Measurements from ENCODE around the gene BCL2L1. TPM values are rescaled to one million over a fixed set of nuclear protein-coding genes. Genes with fewer than 3 reads are reported as not detected.

BCL2L1 gene
- total RNA-seq, 1 donor from 2014 or later: 141 TPM

DNA sequence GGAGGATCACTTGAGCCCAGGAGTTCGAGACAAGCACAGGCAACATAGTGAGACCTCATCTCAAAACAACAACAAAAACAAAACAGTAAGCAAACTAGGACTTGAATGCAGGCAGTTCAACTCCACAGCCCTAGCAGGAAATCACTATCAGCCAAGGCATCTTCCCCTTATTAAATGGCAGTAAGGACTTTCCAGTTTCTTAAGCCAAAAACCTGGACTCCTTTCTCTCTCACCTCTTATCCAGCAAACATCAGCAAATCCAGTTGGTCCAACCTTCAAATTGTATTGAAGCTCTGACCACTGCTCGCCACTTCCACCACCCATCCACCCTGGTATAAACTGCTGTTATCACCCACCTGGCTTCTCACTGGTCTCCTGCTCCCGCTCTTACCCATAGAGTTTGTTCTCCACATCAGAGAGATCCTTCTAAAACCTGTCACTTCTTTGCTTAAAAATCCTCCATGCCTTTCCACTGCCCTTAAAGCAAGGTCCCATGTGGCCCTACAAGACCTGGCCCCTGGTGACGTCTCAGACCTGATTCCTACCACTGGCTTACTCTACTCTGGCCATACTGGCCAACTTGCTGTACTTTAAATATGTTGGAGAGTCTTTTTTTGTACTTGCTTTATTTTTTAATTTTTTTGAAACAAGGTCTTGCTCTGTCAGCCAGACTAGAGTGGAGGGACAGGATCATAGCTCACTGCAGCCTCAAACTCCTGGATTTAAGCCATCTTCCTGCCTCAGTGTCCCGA, 27.6 kb downstream of the BCL2L1 start:
- intact Hi-C loops (cut with micrococcal nuclease): loop anchor here (2.0 kb wide), 1 partner anchor 16 kb away; no protein-coding TSS in a partner anchor

DNA sequence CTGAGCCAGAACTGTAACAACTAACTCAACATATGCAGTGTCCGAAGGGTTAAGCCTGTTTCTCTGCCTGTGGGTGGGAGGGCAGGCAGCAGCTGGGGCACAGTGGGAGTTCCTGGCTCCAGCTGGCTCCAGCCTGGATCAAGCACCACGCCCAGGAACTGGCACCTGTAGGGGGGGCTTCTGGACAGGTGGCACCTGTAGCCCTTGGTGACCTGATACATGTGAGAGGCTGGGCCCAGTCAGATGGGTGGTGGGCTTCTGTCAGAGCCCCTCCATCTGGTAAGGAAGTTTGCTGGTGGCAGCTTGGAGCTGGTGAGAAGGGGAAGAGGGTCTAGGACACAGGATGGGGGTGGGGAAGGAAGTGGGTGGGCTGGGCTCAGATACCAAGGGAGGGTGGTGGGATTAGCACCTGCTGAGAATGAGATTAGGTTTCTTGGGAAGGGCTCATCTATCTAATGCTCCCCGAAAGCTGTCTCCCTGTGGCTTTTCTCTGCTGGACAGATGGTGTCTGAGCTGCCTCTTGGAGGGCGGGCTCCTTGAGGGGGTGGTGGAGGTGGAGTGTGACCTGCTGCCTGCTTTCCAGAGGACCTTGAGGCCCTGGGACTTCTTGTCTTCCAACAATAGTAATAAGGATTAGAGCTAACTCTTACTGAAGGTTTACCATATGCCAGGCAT, 28.5 kb downstream of the BCL2L1 start:
- intact Hi-C loops (cut with micrococcal nuclease): loop anchor here (2.0 kb wide), 1 partner anchor 17 kb away; no protein-coding TSS in a partner anchor

DNA sequence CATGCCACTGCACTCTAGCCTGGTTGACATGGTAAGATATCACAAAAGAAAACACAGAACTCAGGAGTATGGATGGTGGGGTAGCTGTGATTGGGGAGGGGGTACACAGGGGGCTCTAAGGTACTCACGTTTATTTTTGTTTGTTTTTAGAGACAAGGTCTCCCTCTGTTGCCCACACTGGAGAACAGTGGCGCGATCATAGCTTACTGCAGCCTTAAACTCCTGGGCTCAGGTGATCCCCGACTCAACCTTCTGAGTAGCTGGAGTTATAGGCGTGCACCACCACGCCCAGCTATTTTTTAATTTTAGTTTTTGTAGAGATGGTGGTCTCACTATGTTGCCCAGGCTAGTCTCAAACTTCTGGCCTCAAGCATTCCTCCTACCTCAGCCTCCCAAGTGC, 29.3 kb downstream of the BCL2L1 start:
- intact Hi-C loops (cut with micrococcal nuclease): no loop called here

DNA sequence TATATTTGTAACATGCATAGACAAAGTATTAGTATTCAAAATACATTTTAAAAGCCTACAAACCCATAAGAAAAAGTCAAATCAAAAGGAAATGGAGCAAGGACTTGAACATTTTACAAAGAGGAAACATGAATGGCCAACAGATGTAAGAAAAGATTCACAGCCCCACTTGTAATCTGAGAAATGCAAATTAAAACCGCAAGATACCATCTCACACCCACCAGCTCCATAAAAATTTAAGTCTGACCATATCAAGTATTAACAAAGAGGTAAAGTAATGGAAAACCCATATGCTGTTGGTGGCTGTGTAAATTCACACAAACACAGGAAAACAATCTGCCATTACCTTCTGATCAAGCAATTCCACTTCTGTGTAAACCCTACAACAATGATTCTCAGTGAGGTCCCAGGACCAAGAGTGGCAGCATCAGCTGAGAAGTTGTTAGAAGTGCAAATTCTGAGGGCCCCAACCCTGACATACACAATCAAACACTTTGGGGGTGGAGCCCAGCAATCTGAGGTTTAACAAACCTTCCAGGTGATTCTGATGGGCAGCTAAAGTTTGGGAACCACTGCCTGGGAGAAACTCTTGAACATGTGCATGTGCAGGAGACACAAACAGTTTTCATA, 30.9 kb downstream of the BCL2L1 start:
- intact Hi-C loops (cut with micrococcal nuclease): no loop called here

DNA sequence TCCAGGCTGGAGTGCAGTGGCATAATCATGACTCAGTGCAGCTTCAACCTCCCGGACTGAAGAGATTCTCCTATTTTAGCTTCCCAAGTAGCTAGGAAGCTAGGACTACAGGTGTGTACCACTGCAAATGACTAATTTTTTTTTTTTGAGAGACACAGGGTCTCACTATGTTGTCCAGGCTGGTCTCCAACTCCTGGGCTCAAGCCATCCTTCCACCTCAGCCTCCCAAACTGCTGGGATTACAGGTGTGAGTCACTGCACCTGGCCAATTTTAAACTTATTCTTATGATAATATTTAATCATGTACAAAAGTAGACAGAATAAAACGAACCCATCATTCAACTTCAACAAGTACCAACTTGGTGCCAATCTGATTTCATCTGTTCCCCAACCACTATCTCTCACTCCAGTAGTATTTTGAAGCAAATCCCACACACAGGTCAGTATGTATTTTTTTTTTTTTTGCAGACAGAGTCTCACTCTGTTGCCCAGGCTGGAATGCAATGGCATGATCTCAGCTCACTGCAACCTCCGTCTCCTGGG, 32.5 kb downstream of the BCL2L1 start:
- intact Hi-C loops (cut with micrococcal nuclease): no loop called here

DNA sequence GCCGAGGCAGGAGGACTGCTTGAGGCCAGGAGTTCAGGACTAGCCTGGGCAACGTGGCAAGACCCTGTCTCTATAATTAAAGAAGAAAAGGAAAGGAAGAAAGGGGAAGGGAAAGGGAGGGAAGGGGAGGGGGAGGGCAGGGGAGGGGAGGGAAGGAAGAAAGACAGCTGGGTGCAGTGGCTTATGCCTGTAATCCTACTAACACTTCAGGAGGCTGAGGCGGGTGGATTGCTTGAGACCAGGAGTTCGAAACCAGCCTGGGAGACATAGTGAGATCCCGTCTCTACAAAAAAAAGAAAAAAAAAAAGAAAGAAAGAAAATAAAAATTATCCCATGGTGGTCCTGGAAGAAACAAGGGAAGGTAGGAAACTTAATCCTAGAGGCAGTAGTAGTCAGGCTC, 33.5 kb downstream of the BCL2L1 start:
- intact Hi-C loops (cut with micrococcal nuclease): no loop called here

DNA sequence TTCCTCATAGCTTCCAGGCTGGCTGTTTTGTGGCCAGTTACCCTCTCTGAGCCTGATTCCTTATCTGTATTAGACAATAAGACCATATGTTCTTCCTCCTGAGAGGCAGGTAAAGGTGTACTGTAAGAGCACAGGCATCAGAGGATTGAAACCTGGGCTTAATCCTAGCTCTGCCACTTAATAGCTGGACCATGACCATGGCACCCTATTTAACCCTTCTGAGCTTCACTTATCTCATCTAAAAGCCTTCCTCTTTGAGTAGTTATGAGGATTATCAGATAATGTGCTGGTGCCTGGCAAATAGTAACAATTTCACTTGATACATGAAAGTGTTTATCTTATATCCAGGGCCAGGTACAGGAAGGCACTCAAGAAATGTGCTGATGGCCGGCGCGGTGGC, 34.9 kb downstream of the BCL2L1 start:
- intact Hi-C loops (cut with micrococcal nuclease): no loop called here

DNA sequence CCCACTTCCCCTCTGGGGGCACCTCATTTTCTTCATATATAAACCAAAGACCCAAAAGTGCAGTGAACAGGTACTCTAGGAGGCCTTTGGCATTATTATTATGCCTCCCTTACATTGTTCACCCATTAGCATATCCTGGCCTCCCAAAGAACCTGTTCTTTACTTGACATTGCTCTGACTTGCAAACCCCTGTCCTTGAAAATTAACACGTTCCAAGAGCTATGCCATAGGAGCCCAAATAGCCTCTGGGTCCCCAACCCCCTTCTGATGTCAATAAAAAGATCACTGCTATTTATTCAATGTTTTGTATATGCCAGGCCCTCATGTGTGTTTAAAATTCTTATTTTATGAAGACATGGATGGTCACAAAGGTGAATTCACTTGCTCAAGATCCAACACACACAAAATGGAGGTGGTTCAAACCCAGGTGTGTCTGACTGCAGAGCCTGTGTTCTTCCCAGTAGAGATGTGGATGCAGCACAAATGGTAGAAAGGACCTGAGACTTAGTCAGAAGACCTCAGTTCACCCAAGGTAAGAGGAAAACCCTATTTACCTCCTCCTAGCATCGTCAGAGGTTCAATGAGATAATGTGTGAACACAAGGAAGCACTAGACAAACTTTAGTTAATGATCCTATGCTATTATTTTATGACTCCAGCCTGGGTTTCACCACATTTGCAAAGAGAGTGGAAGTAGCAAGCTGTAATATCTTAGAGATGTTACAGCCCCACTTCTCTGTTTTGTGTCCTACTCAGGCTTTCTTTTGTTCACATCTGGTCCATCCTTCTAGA, 36.6 kb downstream of the BCL2L1 start:
- intact Hi-C loops (cut with micrococcal nuclease): no loop called here

DNA sequence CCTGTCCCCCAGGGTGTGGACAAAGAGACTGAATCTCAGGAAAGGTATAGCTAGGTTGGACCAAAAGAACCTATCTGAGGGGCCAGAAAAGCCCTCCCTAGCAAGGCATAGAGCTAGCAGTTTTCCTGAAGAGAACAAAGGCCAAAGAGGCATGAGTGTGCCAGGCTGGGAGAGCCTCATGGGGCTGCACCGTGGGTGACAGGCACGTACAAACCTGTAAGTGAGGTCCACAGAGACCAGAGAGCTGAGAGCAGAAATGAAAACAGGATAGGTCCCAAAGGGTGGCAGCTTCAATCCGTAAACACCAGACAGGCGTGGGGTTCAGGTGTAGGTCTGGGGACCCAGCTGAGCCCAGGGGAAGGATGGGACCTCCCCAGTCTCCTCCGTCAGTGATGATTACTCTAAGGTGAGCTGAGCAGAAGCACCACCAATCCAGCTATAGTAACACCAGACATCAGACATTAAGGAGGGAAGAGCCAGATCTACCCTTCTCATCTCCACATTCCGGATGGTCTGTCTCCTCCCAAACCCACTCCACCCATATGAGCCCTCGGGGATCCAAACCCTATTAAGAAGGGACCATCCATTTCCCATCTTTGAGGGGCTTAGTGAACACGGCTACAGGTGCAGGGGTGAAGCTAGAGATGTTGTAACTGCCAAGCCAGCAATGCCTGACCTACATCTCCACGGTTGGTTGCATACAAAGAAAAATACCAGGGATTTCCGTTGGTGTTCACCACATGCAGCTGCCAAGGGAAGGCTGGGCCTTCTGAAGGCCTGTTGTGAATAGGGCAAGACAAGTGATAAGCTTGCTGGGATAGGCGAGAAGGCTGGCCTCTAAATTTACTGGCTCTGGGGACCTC, 38.3 kb downstream of the BCL2L1 start:
- intact Hi-C loops (cut with micrococcal nuclease): loop anchor here (1.0 kb wide), 1 partner anchor 9 kb away; no protein-coding TSS in a partner anchor

DNA sequence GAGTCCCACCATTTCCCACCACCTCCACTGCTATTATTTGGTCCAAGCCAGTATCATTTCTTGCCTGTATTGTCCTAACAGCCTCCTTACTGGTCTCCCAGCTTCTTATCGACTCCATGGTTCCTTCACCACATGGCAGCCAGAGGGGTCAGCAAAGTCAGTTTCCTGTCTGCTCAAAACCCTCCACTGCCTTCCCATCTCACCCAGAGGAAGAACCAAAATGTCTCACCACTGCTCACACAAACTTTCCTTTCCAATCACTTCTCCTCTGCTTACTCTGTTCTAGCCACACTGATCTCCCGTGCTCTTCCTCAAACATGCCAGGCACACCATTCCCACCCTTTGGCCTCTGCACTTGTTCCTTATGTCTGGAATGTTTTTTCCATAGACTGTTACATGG, 39.7 kb downstream of the BCL2L1 start:
- intact Hi-C loops (cut with micrococcal nuclease): no loop called here

DNA sequence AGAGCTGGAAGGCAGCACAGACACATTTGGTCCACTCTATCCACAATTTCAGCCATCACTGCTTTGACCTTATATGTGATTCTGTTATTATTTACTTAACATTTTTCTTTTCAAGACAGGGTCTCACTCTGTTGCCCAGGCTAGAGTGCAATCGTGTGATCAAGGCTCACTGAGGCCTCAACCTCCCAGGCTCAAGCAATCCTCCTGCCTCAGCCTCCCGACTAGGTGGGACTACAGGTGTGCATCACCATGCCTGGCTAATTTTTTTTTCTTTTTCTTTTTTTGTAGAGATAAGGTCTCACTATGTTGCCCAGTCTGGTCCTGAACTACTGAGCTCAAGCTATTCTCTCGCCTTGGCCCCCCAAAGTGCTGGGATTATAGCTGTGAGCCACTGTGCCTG, 40.3 kb downstream of the BCL2L1 start:
- intact Hi-C loops (cut with micrococcal nuclease): no loop called here

DNA sequence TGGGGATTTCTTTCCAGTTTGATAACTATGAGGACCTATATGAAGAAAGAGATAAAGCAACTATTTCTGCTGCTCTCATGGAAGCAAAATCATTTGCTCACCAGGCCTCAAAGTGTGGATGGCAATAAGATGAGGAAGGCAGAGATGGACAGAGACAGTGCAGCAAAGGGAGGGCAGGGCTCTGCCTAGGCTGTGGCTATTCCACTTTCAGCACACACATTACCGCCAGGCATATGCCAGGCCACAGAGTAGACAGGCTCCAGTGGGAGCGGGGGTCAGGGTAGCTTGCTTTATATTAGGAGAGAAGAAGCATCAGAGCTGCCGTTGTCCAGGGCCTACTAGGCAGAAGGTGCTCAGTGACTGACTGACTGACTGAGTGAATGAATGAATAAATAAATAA, 40.9 kb downstream of the BCL2L1 start:
- intact Hi-C loops (cut with micrococcal nuclease): no loop called here

DNA sequence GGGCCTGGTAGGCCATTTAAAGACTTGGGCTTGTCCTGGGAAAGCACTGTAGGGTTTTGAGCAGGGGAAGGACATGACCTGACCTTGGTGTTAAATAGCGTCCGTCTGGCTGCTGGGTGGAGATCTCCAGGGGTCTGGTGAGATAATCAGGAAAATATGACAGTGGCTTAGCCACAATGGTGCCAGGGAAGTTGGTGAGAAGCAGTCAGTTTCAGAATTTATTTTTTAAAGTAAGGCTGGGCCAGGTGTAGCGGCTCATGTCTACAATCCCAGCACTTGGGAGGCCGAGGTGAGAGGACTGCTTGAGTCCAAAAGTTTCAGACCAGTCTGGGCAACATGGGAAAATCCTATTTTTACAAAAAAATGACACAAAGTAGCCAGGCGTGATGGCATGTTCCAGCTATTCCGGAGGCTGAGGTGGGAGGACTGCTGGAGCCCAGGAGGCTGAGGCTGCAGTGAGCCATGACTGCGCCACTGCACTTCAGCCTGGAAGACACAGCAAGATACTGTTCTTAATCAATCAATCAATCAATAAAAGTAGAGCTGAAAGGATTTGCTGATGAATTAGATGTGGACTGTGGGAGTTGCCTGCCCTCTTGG, 41.4 kb downstream of the BCL2L1 start:
- intact Hi-C loops (cut with micrococcal nuclease): no loop called here

DNA sequence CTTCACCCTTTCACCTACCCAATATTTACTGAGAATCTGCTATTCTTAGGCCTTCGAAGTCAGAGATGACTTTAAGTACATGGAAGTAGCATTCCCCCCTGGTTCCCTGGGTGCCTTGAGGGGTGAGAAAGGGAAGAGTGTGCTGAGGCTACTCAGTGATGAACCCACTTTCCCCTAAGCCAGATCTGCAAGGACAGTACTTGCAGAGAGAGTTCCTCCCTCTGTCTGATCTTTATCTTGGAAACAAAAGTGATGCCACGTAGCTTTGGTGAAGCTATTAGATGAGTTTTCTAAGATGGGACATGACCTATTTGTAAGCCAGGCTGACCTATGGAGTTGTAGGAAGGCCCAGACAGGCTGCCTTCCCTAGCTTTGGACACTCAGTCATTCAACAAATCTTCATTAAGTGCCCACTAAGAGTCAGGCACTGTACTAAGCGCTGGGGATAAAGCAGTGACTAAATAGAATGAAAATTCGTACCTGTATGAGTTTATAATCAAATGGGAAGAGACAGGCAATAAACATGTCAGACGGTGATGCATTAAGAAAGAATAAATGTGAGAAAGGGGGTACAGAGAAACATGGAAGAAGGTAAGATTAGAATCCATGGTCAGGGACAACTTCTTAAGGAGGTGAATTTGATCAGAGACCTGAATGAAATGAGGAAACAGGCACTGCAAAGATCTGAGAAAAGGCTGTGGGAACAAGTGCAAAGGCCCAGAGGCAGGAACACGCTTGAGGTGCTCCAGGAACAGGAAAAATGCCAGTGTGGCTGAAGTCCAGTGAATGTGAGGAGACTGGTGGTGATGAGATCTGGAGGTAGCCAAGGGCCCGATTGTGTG, 42.2 kb downstream of the BCL2L1 start:
- intact Hi-C loops (cut with micrococcal nuclease): no loop called here

DNA sequence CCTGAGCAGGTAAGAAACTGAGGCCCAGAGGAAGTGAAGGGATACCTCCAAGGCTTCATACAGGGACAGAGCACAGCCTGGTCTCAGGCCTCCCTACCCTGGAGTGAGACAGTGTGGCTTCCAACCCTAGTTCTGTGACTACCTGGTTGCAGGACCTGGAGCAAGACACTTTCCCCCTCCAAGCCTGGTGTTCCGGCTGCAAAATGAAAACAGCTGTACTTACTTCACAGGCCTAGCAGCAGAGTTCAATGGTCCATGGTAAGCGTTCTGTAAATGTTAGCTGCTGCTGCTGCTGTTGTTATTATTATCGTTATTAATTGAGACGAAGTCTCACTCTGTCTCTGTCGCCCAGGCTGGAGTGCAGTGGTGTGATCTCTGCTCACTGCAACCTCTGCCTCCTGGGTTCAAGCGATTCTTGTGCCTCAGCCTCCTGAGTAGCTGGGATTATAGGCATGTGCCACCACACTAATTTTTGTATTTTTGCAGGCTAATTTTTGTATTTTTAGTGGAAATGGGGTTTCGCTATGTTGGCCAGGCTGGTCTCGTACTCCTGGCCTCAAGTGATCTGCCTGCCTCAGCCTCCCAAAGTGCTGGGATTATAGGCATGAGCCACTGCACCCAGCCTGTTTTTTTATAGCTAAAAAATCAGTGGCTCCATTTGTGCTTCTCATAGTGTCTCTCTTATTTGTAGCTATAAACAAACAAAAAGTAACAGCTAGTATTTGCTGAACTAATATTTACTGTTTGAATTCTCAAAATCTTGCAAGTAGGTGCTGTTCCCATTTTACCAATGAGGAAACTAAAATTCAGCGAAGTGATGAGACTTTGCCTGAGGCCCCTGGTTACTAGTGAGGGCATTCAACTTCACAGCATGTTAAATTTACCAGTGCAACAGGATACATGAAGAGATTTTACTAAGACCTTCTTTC, 43.0 kb downstream of the BCL2L1 start:
- intact Hi-C loops (cut with micrococcal nuclease): no loop called here

DNA sequence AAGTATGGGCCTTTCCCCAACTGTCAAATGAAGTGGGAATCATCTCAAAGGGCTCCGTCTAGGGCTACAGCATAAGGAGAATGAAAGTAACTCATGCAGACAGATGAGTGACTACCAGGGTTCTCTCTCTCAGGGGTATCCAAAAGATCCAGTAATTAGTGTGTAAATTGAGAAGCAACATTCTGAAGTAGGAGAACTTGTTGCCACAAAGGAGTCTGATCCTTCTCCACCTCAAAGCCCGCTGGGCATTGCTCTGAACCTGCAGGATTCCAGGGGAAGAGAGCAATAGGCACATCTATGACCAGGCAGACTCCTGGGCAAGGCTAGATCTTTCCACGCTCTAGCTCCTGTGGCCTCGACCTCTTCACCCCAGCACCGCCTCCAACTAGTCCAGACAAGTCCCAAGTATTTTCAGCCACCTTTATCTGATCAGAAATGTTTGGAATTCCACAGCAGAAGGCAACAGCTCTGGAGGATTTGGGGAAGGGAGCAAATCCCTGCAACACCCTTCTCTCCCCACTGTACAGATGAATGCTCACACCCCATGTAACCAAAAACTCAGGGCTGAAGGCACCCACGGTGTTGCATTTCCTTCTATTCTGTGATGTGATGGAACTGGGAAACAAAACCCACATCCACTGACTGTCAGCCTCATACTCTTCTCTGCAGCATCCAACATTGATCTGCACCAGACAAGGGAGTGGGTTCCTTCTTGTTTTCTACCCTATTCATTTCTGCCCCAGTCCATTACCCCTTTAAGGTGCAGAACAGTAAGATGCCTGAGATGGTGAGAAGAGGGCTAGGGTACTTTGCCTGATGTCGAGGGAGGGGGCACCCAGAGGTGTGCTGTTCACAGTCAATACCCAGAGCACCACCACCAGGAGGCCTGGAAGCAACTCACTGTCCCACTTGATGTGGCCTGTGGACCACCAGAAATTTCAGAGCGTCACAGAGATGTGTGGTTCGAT, 44.0 kb downstream of the BCL2L1 start:
- intact Hi-C loops (cut with micrococcal nuclease): no loop called here

Measured in T-helper 1 cell treated with Interleukin-12 subunit alpha and Interleukin-12 subunit beta and Interleukin-4 antibody, amounts not matched to agents 30 ng/mL and 1 ng/mL, for 36 hours (primary cell).